Measurements from ENCODE around the gene USP49.

Gene USP49

GRCh38 chr6:41935685-41936072 lies 40.5 kb upstream of the USP49 start:
- no peak for DNase-seq (ENCODE audit: low spot score)
- Histone ChIP-seq H3K4me3 (no peak overlapping the region), H3K27ac (peak overlapping the region in 1 of 2 donors; percentile 55)
- no peak for TF ChIP-seq CTCF (IDR thresholded peaks at IDR 0.05)

- no peak overlapping the region for H3K27ac ChIP-seq
- H3K4me3 ChIP-seq: no peak overlapping the region
- TF ChIP-seq CTCF (IDR thresholded peaks at IDR 0.05): no peak
- DNase-seq (ENCODE audit: low spot score): no peak
Observed at GRCh38 chr6:41935193-41935574, 40.0 kb upstream of the USP49 start.

- no peak for DNase-seq (ENCODE audit: low spot score)
- TF ChIP-seq CTCF (IDR thresholded peaks at IDR 0.05): no peak
- no peak overlapping the region for H3K27ac ChIP-seq
- no peak overlapping the region for H3K4me3 ChIP-seq
Observed at GRCh38 chr6:41934278-41935192, 39.4 kb upstream of the USP49 start.

GRCh38 chr6:41932378-41932777 lies 37.2 kb upstream of the USP49 start:
- no peak overlapping the region for H3K27ac ChIP-seq

GRCh38 chr6:41931792-41932191 lies 36.6 kb upstream of the USP49 start:
- no peak for TF ChIP-seq CTCF (IDR thresholded peaks at IDR 0.05)
- no peak overlapping the region for H3K4me3 ChIP-seq
- no peak for DNase-seq (ENCODE audit: low spot score)
- no peak overlapping the region for H3K27ac ChIP-seq

More at GRCh38 chr6:41932378-41932777, 37.2 kb upstream of the USP49 start:
- TF ChIP-seq CTCF (IDR thresholded peaks at IDR 0.05): no peak
- no peak overlapping the region for H3K4me3 ChIP-seq
- no peak for DNase-seq (ENCODE audit: low spot score)

- no peak for DNase-seq (ENCODE audit: low spot score)
- Histone ChIP-seq H3K4me3 (no peak overlapping the region), H3K27ac (no peak overlapping the region)
- TF ChIP-seq CTCF (IDR thresholded peaks at IDR 0.05): no peak
Observed at GRCh38 chr6:41929924-41930323, 34.7 kb upstream of the USP49 start.

- no peak overlapping the region for H3K27ac ChIP-seq
Observed at GRCh38 chr6:41927253-41927652, 32.1 kb upstream of the USP49 start.

More at GRCh38 chr6:41927253-41927652, 32.1 kb upstream of the USP49 start:
- no peak for TF ChIP-seq CTCF (IDR thresholded peaks at IDR 0.05)
- no peak overlapping the region for H3K4me3 ChIP-seq
- no peak for DNase-seq (ENCODE audit: low spot score)
